Neural progenitor cell (in vitro differentiated cells): ENCODE data around the gene PZP. TPM values are rescaled to one million over a fixed set of nuclear protein-coding genes. Genes with fewer than 3 reads are reported as not detected.

Source experiments
- DNase-seq: peaks from one replicate; pipeline ENCODE4 v3.0.0-alpha.2; 2016; ENCODE audit warnings: low spot score
- H2AFZ ChIP-seq: fragments of 200-600 bp; sonication (generic); replicated peaks from 2 replicates; pipeline ENCODE4 v1.6.1; 2016; ENCODE audit warnings: antibody characterized with exemption
- H3F3A ChIP-seq: fragments of 200-600 bp; sonication (generic); 2 replicates; pipeline ENCODE4 v1.6.1; 2016; ENCODE audit warnings: antibody characterized with exemption, low read depth
- H3K27ac ChIP-seq: fragments of 200-600 bp; sonication (generic); 2 replicates; pipeline ENCODE4 v1.5.1; 2016; ENCODE audit warnings: mild to moderate bottlenecking
- H3K27me3 ChIP-seq: fragments of 200-600 bp; sonication (generic); 2 replicates; pipeline ENCODE4 v1.6.1; 2016; ENCODE audit warnings: mild to moderate bottlenecking, moderate library complexity
- H3K36me3 ChIP-seq: fragments of 200-600 bp; sonication (generic); 2 replicates; pipeline ENCODE4 v1.5.1; 2016
- H3K4me1 ChIP-seq: fragments of 200-600 bp; sonication (generic); 2 replicates; pipeline ENCODE4 v1.6.1; 2016; ENCODE audit warnings: mixed run types
- H3K4me2 ChIP-seq: fragments of 200-600 bp; sonication (generic); 2 replicates; pipeline ENCODE4 v1.6.1; 2016
- H3K4me3 ChIP-seq: fragments of 200-600 bp; sonication (generic); 2 replicates; pipeline ENCODE4 v1.5.1; 2016
- H3K79me2 ChIP-seq: fragments of 200-600 bp; sonication (generic); 2 replicates; pipeline ENCODE4 v1.6.1; 2016; ENCODE audit warnings: low read depth
- H3K9ac ChIP-seq: fragments of 200-600 bp; sonication (generic); 2 replicates; pipeline ENCODE4 v1.6.1; 2016
- H3K9me3 ChIP-seq: fragments of 200-600 bp; sonication (generic); 2 replicates; pipeline ENCODE4 v1.5.1; 2016; ENCODE audit warnings: low read depth
- H4K20me1 ChIP-seq: fragments of 200-600 bp; sonication (generic); 2 replicates; pipeline ENCODE4 v1.6.1; 2016; ENCODE audit warnings: low read depth
- H3K27ac Mint-ChIP-seq: 3 replicates; pipeline ENCODE4 v1.8.0; 2021; ENCODE audit warnings: mixed read lengths
- H3K27me3 Mint-ChIP-seq: 2 replicates; pipeline ENCODE4 v1.8.0; 2022; ENCODE audit warnings: low read depth, mild to moderate bottlenecking, inconsistent platforms, moderate library complexity, mixed read lengths; ENCODE audit not compliant: insufficient read depth
- H3K36me3 Mint-ChIP-seq: 3 replicates; pipeline ENCODE4 v1.8.0; 2021; ENCODE audit warnings: mixed read lengths
- H3K4me1 Mint-ChIP-seq: 3 replicates; pipeline ENCODE4 v1.8.0; 2021; ENCODE audit warnings: mixed read lengths
- H3K4me3 Mint-ChIP-seq: 3 replicates; pipeline ENCODE4 v1.8.0; 2021; ENCODE audit warnings: mild to moderate bottlenecking, moderate library complexity, mixed read lengths
- H3K9me3 Mint-ChIP-seq: 3 replicates; pipeline ENCODE4 v1.8.0; 2020; ENCODE audit warnings: mixed read lengths
- EZH2 ChIP-seq: fragments of 200-600 bp; sonication (generic); IDR thresholded peaks from 2 replicates; pipeline ENCODE4 v1.6.1; 2017; ENCODE audit warnings: antibody characterized with exemption, mild to moderate bottlenecking, moderate library complexity
- EZH2phosphoT487 ChIP-seq: fragments of 200-600 bp; sonication (generic); IDR thresholded peaks from 2 replicates; pipeline ENCODE4 v1.6.1; 2017; ENCODE audit warnings: antibody characterized with exemption
- microRNA counts: library from miRNA; unstranded; fragments of <30 nt; microRNA quantifications from one replicate; lab custom pipeline; 2016
- microRNA-seq: library from miRNA; unstranded; fragments of <30 nt; microRNA quantifications from one replicate; pipeline ENCODE4, GENCODE V29; 2016
- total RNA-seq: library from RNA; depleted of rRNA; stranded (reverse); fragments of >200 nt; gene quantifications from 2 replicates; pipeline ENCODE4 v1.2.3, GENCODE V29; 2015; ENCODE audit warnings: low replicate concordance
- TF ChIP-seq, protein P1 (sequence below): fragments of 200-600 bp; sonication (generic); IDR thresholded peaks from 2 replicates; pipeline ENCODE4 v1.5.1; 2017; ENCODE audit warnings: antibody characterized with exemption, mild to moderate bottlenecking

PZP gene
- total RNA-seq, 1 donor from 2014 or later: not detected

DNA sequence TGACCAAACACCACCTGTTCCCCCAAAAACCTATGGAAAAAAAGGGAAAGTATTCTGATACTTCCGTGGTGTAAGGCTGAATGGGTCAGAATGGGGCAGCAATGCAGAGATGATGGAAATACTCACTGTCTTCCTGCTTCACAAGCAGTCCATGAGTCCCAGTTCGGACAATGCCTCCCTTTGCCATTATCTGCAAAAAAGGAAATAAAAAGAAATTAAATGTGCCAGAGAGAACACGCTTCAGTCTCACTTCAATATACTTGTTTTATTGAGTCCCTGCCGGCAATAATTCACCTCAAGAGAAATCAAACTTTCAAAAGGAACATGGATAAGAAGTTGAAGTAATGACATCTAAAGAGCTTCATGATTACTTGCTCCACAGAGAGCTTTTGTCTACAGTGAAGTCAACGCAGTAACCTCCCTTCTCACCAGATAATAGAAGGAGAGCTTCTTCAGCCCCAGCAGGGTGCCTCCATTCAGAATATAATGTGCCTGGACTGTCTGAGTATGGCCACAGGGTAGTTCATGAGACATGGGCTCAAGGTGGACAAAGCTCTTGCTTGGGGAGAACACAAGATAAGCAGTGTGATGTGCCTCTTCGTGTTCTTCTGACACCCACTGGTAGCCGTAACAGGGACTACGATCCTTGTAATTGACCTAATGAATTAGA is 107.0 kb downstream of the PZP start:
- TF ChIP-seq, protein P1, sequence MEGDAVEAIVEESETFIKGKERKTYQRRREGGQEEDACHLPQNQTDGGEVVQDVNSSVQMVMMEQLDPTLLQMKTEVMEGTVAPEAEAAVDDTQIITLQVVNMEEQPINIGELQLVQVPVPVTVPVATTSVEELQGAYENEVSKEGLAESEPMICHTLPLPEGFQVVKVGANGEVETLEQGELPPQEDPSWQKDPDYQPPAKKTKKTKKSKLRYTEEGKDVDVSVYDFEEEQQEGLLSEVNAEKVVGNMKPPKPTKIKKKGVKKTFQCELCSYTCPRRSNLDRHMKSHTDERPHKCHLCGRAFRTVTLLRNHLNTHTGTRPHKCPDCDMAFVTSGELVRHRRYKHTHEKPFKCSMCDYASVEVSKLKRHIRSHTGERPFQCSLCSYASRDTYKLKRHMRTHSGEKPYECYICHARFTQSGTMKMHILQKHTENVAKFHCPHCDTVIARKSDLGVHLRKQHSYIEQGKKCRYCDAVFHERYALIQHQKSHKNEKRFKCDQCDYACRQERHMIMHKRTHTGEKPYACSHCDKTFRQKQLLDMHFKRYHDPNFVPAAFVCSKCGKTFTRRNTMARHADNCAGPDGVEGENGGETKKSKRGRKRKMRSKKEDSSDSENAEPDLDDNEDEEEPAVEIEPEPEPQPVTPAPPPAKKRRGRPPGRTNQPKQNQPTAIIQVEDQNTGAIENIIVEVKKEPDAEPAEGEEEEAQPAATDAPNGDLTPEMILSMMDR: no peak
- TF ChIP-seq EZH2phosphoT487 (no peak), EZH2 (no peak)
- Histone ChIP-seq H4K20me1 (no peaks in the 10 kb centered on the region), H3K9ac (no peak overlapping the region), H3K36me3 (no peaks in the 10 kb centered on the region), H3F3A (no peaks in the 10 kb centered on the region), H3K4me2 (no peak overlapping the region), H3K27me3 (no peaks in the 10 kb centered on the region), H3K79me2 (no peaks in the 10 kb centered on the region), H3K4me1 (peaks cover 3% of the 10 kb centered on the region), H3K4me3 (no peak overlapping the region), H3K9me3 (no peaks in the 10 kb centered on the region), H2AFZ (no peak overlapping the region), H3K27ac (no peak overlapping the region)
- no peak for DNase-seq
- Mint-ChIP-seq H3K9me3 (no peaks in the 10 kb centered on the region), H3K36me3 (peaks cover 2% of the 10 kb centered on the region), H3K4me1 (no peaks in the 10 kb centered on the region), H3K27ac (no peak overlapping the region), H3K27me3 (no peaks in the 10 kb centered on the region), H3K4me3 (no peak overlapping the region)

DNA sequence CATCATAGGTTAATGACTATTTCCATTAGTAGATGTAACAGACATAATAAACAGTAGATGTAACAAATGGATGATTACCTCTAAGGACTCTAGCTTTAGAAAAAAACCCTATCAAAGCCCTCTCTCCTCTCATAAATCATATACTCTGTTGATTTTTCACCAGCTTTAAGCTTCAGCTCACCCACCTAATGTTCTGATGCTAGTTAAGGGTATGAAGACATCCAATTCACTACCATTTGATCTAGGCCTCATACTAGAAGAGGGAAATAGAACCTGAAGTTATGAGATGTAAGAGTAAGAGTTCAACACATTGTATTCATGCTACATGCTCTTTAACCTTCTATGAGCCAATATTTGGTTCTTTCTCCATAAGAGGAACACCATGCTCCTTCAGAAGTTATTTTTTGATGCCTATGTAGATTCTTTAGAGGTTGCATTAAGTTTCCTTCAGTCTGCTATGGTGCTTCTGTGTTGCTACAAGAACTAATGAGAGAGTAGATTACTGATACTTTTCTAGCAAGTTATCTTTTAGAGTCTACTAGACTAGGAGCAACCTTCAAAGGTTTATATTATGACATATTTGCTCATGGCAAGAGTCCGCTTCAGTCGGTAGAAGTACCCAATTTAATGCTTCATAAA is 108.5 kb downstream of the PZP start:
- Histone ChIP-seq H3K4me3 (no peak overlapping the region), H4K20me1 (no peaks in the 10 kb centered on the region), H3K9me3 (no peaks in the 10 kb centered on the region), H3K27ac (no peak overlapping the region), H3K4me2 (no peak overlapping the region), H3K27me3 (no peaks in the 10 kb centered on the region), H3K9ac (no peak overlapping the region), H3K79me2 (no peaks in the 10 kb centered on the region), H3F3A (no peaks in the 10 kb centered on the region), H3K4me1 (peaks cover 3% of the 10 kb centered on the region), H2AFZ (no peak overlapping the region), H3K36me3 (no peaks in the 10 kb centered on the region)
- Mint-ChIP-seq H3K9me3 (no peaks in the 10 kb centered on the region), H3K4me1 (no peaks in the 10 kb centered on the region), H3K27me3 (no peaks in the 10 kb centered on the region), H3K27ac (no peak overlapping the region), H3K4me3 (no peak overlapping the region), H3K36me3 (peaks cover 3% of the 10 kb centered on the region)
- no peak for DNase-seq
- TF ChIP-seq EZH2 (no peak), EZH2phosphoT487 (no peak)
- TF ChIP-seq, protein P1: no peak

MicroRNAs within 50 kb of the gene (microRNA counts, 767-probe panel; counts per million panel counts)
- microRNA hsa-miR-1244 (lab: Ali Mortazavi, UCI): 460 counts per million, percentile 90 among the panel's probes with 10 or more counts

Small RNA genes lying within 50 kb of the gene (microRNA-seq; reads per million reads assigned to microRNA genes)
- not detected for gene MIR1244-3

Other genes with a start within 250 kb of the PZP start
- 4.7 and 26.9 TPM in 2 replicates for gene KLRG1, start 218.8 kb downstream of the PZP start, total RNA-seq
- 0.03 TPM in 1 of 2 replicates, not detected in the other for gene A2M, start 92.5 kb downstream of the PZP start, total RNA-seq